SU-DHL-6 (cell line): ENCODE data around the gene SLC38A10.

Experiments
- H2AFZ ChIP-seq: fragments of 200-600 bp; sonication (generic); 2 replicates; pipeline ENCODE4 v1.6.1; 2014; ENCODE audit warnings: low read depth, mild to moderate bottlenecking, moderate library complexity, mixed read lengths, antibody characterized with exemption, low read length; ENCODE audit not compliant: severe bottlenecking
- H3F3A ChIP-seq: fragments of 200-600 bp; shearing (Covaris generic); 2 replicates; pipeline ENCODE4 v1.6.0; 2016; ENCODE audit warnings: antibody characterized with exemption, mild to moderate bottlenecking; ENCODE audit not compliant: insufficient read depth
- H3K27ac ChIP-seq: fragments of 200-600 bp; sonication (generic); 2 replicates; pipeline ENCODE4 v1.5.1; 2016; ENCODE audit warnings: low read depth, mild to moderate bottlenecking, low read length, moderate library complexity, mixed read lengths
- H3K27me3 ChIP-seq: fragments of 200-600 bp; sonication (generic), shearing (Covaris generic); 2 replicates; pipeline ENCODE4 v1.6.0; 2014; ENCODE audit warnings: mild to moderate bottlenecking, low read length
- H3K36me3 ChIP-seq: fragments of 200-600 bp; sonication (generic); 2 replicates; pipeline ENCODE4 v1.6.1; 2014; ENCODE audit warnings: mild to moderate bottlenecking, low read length, mixed read lengths
- H3K4me2 ChIP-seq: fragments of 300-600, 200-600 bp; shearing (Covaris generic), sonication (generic); 2 replicates; pipeline ENCODE4 v1.6.0; 2014; ENCODE audit warnings: low read length, low read depth, mild to moderate bottlenecking; ENCODE audit not compliant: poor library complexity, severe bottlenecking
- H3K4me3 ChIP-seq: fragments of 200-600 bp; sonication (generic); 2 replicates; pipeline ENCODE4 v1.5.1; 2014; ENCODE audit warnings: antibody characterized with exemption, low read length, mild to moderate bottlenecking, mixed read lengths; ENCODE audit not compliant: insufficient read depth, poor library complexity, severe bottlenecking
- H3K79me2 ChIP-seq: fragments of 200-600 bp; sonication (generic); 2 replicates; pipeline ENCODE4 v1.6.1; 2014; ENCODE audit warnings: mild to moderate bottlenecking, low read length, moderate library complexity; ENCODE audit not compliant: insufficient read depth
- H3K9ac ChIP-seq: fragments of 200-600 bp; sonication (generic); 2 replicates; pipeline ENCODE4 v1.7.0; 2014; ENCODE audit warnings: mild to moderate bottlenecking, low read length
- H3K9me2 ChIP-seq: fragments of 200-600 bp; sonication (generic); replicated peaks from 2 replicates; pipeline ENCODE4 v1.6.1; 2014; ENCODE audit warnings: low read length; ENCODE audit not compliant: insufficient read depth
- H3K9me3 ChIP-seq: fragments of 200-600 bp; sonication (generic); 2 replicates; pipeline ENCODE4 v1.6.1; 2014; ENCODE audit warnings: low read length, mixed read lengths; ENCODE audit not compliant: insufficient read depth
- H4K20me1 ChIP-seq: fragments of 200-600 bp; sonication (generic); 2 replicates; pipeline ENCODE4 v1.6.1; 2014; ENCODE audit warnings: low read depth, mild to moderate bottlenecking, antibody characterized with exemption, low read length, moderate library complexity, mixed read lengths
- EZH2phosphoT487 ChIP-seq: fragments of 200-600 bp; sonication (generic), shearing (Covaris generic); conservative IDR thresholded peaks from 2 replicates; pipeline ENCODE4 v1.6.1; 2018; ENCODE audit warnings: mild to moderate bottlenecking, antibody characterized with exemption, low read length, moderate library complexity, mixed read lengths
- TF ChIP-seq, protein P1 (sequence below): fragments of 200-600 bp; sonication (generic); IDR thresholded peaks from one replicate; pipeline ENCODE4 v1.5.1; 2017; ENCODE audit warnings: antibody characterized with exemption, mild to moderate bottlenecking, low read length, moderate library complexity; ENCODE audit not compliant: insufficient read depth, poor library complexity, severe bottlenecking

SLC38A10 gene

DNA sequence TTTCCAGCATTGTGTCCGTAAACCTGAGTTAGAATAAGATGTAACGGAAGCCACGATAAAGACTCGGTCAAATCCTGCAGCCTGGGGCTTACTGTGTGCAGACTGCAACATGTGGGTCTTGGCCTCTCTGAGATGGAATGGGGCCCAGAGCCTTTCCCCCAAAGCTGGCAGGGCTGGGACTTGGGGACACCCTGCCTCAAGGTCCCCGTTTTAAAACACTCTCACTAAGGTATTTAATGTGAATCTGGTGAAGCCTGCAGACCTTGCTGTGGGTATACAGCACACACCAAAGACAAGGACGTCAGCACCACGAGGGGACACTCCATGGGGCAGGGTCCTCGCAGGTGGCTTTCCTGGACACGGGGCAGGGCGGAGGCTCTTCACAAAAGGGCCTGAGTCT lies 53.9 kb downstream of the SLC38A10 start:
- no peaks in the 10 kb centered on the region for H3K9me3 ChIP-seq
- no peaks in the 10 kb centered on the region for H4K20me1 ChIP-seq
- peak overlapping the region; percentile 74 for H3K4me2 ChIP-seq
- no peaks in the 10 kb centered on the region for H3K36me3 ChIP-seq
- 0 out of 2 replicates have a peak overlapping the region, but pooled peaks have one; percentile 85 for H3K9ac ChIP-seq
- no peak overlapping the region for H3K4me3 ChIP-seq
- H3K27me3 ChIP-seq, result no peaks in the 10 kb centered on the region
- H3F3A ChIP-seq, result 0 out of 2 replicates have a peak, but pooled peaks cover 7% of the 10 kb centered on the region
- H3K79me2 ChIP-seq, result peaks cover 32% of the 10 kb centered on the region
- TF ChIP-seq EZH2phosphoT487, result no peak
- TF ChIP-seq, protein P1, sequence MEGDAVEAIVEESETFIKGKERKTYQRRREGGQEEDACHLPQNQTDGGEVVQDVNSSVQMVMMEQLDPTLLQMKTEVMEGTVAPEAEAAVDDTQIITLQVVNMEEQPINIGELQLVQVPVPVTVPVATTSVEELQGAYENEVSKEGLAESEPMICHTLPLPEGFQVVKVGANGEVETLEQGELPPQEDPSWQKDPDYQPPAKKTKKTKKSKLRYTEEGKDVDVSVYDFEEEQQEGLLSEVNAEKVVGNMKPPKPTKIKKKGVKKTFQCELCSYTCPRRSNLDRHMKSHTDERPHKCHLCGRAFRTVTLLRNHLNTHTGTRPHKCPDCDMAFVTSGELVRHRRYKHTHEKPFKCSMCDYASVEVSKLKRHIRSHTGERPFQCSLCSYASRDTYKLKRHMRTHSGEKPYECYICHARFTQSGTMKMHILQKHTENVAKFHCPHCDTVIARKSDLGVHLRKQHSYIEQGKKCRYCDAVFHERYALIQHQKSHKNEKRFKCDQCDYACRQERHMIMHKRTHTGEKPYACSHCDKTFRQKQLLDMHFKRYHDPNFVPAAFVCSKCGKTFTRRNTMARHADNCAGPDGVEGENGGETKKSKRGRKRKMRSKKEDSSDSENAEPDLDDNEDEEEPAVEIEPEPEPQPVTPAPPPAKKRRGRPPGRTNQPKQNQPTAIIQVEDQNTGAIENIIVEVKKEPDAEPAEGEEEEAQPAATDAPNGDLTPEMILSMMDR, result no peak
- H3K27ac ChIP-seq, result no peak overlapping the region
- H2AFZ ChIP-seq, result no peak overlapping the region
- H3K9me2 ChIP-seq, result no peaks in the 10 kb centered on the region

DNA sequence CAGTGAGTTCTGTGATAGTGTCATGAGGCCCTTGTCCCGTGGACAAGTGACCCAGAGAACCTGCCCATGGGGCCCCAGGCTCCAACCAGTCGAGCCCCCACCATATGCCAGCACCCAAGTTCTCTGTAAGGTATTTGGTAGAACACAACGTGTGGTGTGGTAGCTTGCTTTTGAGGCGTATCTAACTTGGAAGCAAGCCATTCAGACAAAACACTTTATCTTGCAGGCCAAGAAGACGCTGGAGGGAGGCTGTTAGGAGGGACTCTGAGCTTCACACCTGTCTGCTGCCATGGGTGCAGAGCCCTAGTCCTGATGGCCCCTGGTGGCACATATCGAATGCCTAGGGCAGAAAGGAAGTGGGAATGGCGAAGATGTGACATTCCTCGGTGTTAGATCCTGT lies 54.3 kb downstream of the SLC38A10 start:
- Histone ChIP-seq H3K9ac (peak overlapping the region; percentile 85; the same call in 1 of the 2 replicates), H3K79me2 (peaks cover 32% of the 10 kb centered on the region)

DNA sequence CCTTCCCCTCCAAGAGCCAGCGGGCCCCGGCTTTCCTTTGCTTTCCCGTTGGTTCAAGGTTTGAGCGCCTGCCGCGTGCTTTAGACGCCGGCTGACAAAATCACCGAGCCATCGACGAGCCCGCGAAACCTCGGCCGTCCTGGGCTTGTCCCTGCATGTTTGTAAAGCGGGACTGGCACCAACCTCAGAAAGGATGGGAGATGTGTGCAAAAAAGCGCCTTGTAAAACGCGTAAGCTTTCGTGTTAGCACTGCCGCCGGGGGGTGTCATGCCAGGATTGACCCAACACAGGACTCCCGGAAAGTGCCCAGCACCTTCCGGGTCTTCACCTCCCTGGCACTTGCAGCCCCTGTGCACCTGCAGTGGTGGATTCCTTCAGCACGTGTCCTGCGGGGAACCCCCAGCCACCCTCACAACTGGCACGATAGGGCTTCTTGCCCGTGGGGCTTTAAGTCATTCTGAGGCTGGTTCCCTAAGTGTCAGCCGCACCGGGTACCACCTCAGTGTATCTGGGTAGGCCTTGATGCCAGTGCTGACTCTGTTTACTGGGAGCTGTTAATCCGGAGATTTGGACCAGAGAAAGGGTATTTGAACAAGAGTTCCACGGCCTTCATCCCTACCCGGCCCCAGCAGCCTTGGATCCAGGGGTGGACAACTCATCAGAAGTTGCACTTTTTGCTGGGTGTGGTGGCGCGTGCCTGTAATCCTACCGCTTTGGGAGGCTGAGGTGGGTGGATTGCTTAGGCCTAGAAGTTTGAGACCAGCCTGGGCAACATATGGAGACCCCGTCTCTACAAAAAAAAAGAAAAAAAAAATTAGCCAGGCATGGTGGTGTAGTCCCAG lies 55.2 kb downstream of the SLC38A10 start:
- TF ChIP-seq EZH2phosphoT487, result no peak
- TF ChIP-seq, protein P1, result no peak
- Histone ChIP-seq H3K4me3 (peak overlapping the region; percentile 73), H3K9me3 (no peaks in the 10 kb centered on the region), H3K9me2 (no peaks in the 10 kb centered on the region), H3F3A (0 out of 2 replicates have a peak, but pooled peaks cover 7% of the 10 kb centered on the region), H2AFZ (no peak overlapping the region), H4K20me1 (no peaks in the 10 kb centered on the region), H3K36me3 (no peaks in the 10 kb centered on the region), H3K9ac (peak overlapping the region; percentile 85), H3K27me3 (no peaks in the 10 kb centered on the region), H3K79me2 (peaks cover 32% of the 10 kb centered on the region), H3K4me2 (peak overlapping the region; percentile 74), H3K27ac (peak overlapping the region; percentile 77)

More for the DNA sequence above, 54.3 kb downstream of the SLC38A10 start:
- Histone ChIP-seq H3K4me3 (peak overlapping the region; percentile 73), H3K27me3 (no peaks in the 10 kb centered on the region), H2AFZ (no peak overlapping the region), H3F3A (0 out of 2 replicates have a peak, but pooled peaks cover 7% of the 10 kb centered on the region), H3K36me3 (no peaks in the 10 kb centered on the region), H3K27ac (no peak overlapping the region), H3K9me3 (no peaks in the 10 kb centered on the region), H4K20me1 (no peaks in the 10 kb centered on the region), H3K4me2 (peak overlapping the region; percentile 74), H3K9me2 (no peaks in the 10 kb centered on the region)
- TF ChIP-seq EZH2phosphoT487, result no peak
- TF ChIP-seq, protein P1, result no peak
